Measurements from ENCODE around the gene TRIM31. TPM values are rescaled to one million over a fixed set of nuclear protein-coding genes. Genes with fewer than 3 reads are reported as not detected.

The TRIM31 gene
- total and polyA plus RNA-seq, 2 of the 4 experiments (the other 2 are of a cell fraction), result not detected

DNA sequence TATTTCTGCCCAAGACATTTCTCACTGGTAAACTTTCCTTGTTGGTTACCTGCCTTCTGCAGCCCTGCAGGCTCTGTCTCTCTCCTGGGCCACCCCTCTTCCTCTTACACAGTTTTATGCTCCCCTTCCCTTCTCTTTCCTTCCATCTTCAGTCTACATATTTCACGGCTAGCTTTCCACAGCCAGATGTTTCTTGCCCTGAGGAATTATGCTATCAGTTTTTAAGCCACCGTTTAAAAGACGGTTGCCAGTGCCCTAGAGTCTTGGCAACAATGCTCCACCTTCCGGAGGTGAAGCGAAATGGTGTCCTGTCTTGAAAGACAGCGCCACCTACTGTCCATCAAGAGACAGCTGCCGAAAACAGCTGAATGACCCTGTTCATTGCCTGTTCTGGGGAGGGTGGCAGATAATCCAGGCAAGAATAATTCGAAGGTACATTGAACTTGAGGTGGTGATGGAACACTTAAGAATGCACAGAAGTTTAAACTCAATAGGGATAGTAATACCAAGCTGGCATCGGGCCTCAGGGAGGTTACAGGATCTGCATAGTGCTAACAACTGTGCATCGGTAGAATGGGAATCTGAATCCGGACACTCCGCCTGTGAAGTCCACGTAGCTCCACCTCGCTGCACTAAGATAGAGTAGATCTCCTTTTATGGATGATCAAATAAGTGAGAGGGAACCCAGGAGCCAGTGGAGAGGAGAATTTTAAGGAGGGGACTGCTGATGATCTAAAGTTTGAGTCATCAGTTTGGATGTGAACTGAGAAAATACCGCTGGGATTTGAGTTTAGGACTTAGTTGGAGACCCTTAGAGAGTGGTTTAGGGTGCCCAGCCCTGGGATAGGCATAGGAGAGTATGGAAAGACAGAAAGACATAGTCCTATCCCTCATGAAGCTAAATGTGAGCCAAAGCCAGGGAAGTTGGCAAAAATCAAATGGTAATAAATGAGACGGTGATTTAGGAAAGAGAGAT lies 18.3 kb upstream of the TRIM31 start:
- DNase-seq, result peak; percentile 85
- dilution Hi-C loops (cut with HindIII; ENCODE audit: low sequenced_read_pairs, unreplicated experiment) (no loop called here), intact Hi-C loops (cut with micrococcal nuclease) (loop anchor here (1.0 to 2.0 kb wide), 4 partner anchors 28 to 426 kb away; partner anchors contain the start of gene PPP1R11), in situ Hi-C loops (cut with MboI; ENCODE audit: low sequenced_read_pairs) (loop anchor here (10.0 kb wide), 1 partner anchor 286 kb away; no protein-coding TSS in a partner anchor)
- no peak overlapping the region for H3K27ac ChIP-seq (ENCODE audit: insufficient read depth, low read length)
- H4K20me1 ChIP-seq (ENCODE audit: insufficient read depth, low read length), result no peaks in the 10 kb centered on the region
- CTCF ChIA-PET, result interaction anchor here (0.6 to 6.1 kb wide), 9 partner anchors 9 to 1659 kb away, joined by 3 to 54 read pairs (median 7); no protein-coding TSS in a partner anchor
- no peaks in the 10 kb centered on the region for H3K4me1 ChIP-seq (ENCODE audit: control insufficient read depth, insufficient read depth, low read length)
- no peak overlapping the region for H3K14ac ChIP-seq (replicated peaks; ENCODE audit: low read depth, low read length)
- H2AK5ac ChIP-seq (ENCODE audit: low read depth, low read length), result no peak overlapping the region
- peaks cover 48% of the 10 kb centered on the region for H3K27me3 ChIP-seq (ENCODE audit: control insufficient read depth, insufficient read depth, low read length)
- H4K91ac ChIP-seq (ENCODE audit: insufficient read depth, low read depth, low read length), result no peak overlapping the region
- BruUV-seq (replicated peaks), result no TSS peak
- WGBS, 2 experiments (ENCODE audit: extremely low coverage in 2 of 2, insufficient read length in 1 of 2), result 47% methylated on average over 8 of the region's 16 CpGs; no CpG with 5 or more reads in 1 of the 2 experiments
- H3K9me1 ChIP-seq (ENCODE audit: insufficient read depth, low read length), result no peaks in the 10 kb centered on the region
- no peak overlapping the region for H2AK9ac ChIP-seq (replicated peaks; ENCODE audit: low read depth, low read length, poor library complexity)
- ATAC-seq (ENCODE audit: low read depth), result peak; percentile 96
- no peaks in the 10 kb centered on the region for H3K9me3 ChIP-seq (ENCODE audit: control insufficient read depth, insufficient read depth, low read length)
- H4K8ac ChIP-seq (ENCODE audit: low read depth in 2 of 2, low read length in 2 of 2), result no peak overlapping the region
- H2AFZ ChIP-seq (replicated peaks; ENCODE audit: low read length, poor library complexity), result no peak overlapping the region
- no peak overlapping the region for H2BK120ac ChIP-seq (ENCODE audit: low read depth, low read length)
- H2BK15ac ChIP-seq (ENCODE audit: low read depth, low read length), result no peak overlapping the region
- H3K18ac ChIP-seq (ENCODE audit: low read depth, low read length), result no peak overlapping the region
- POLR2A ChIA-PET (ENCODE audit: unreplicated experiment), result no interaction called here
- H3K4ac ChIP-seq (ENCODE audit: low read depth, low read length), result no peak overlapping the region
- H4K5ac ChIP-seq (ENCODE audit: low read depth, low read length), result no peak overlapping the region
- H3K79me1 ChIP-seq (ENCODE audit: low read depth in 1 of 2, low read length in 2 of 2), result no peaks in the 10 kb centered on the region
- H3K9ac ChIP-seq (ENCODE audit: low read depth, low read length), result no peak overlapping the region
- no peak overlapping the region for H3K4me2 ChIP-seq (ENCODE audit: low read depth, low read length)
- no peaks in the 10 kb centered on the region for H3K36me3 ChIP-seq (ENCODE audit: control insufficient read depth, insufficient read depth, low read length)
- no peak overlapping the region for H2BK20ac ChIP-seq (ENCODE audit: low read depth, low read length)
- no peak overlapping the region for H3K56ac ChIP-seq (ENCODE audit: extremely low read depth, insufficient read depth, low read length)
- no peak overlapping the region for H3K23ac ChIP-seq (ENCODE audit: low read depth, low read length)
- no peak overlapping the region for H2BK5ac ChIP-seq (ENCODE audit: low read depth, low read length, poor library complexity, severe bottlenecking)
- H3K4me3 ChIP-seq (ENCODE audit: insufficient read depth, low read depth, low read length), result no peak overlapping the region
- TF ChIP-seq, protein P1, sequence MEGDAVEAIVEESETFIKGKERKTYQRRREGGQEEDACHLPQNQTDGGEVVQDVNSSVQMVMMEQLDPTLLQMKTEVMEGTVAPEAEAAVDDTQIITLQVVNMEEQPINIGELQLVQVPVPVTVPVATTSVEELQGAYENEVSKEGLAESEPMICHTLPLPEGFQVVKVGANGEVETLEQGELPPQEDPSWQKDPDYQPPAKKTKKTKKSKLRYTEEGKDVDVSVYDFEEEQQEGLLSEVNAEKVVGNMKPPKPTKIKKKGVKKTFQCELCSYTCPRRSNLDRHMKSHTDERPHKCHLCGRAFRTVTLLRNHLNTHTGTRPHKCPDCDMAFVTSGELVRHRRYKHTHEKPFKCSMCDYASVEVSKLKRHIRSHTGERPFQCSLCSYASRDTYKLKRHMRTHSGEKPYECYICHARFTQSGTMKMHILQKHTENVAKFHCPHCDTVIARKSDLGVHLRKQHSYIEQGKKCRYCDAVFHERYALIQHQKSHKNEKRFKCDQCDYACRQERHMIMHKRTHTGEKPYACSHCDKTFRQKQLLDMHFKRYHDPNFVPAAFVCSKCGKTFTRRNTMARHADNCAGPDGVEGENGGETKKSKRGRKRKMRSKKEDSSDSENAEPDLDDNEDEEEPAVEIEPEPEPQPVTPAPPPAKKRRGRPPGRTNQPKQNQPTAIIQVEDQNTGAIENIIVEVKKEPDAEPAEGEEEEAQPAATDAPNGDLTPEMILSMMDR (conservative IDR thresholded peaks at IDR 0.05; ENCODE audit: low read depth, low read length), result peak; percentile 99
- TF ChIP-seq BHLHE40 (IDR thresholded peaks at IDR 0.05; ENCODE audit: low read depth, low read length), result no peak
- no peak for TF ChIP-seq FOS (IDR thresholded peaks at IDR 0.05; ENCODE audit: low read depth, low read length)
- peak; percentile 90 for TF ChIP-seq SMC3 (IDR thresholded peaks at IDR 0.05; ENCODE audit: low read depth, low read length)
- no peak for TF ChIP-seq RCOR1 (IDR thresholded peaks at IDR 0.05; ENCODE audit: insufficient replicate concordance, low read length)
- no peak for TF ChIP-seq CEBPB (IDR thresholded peaks at IDR 0.05; ENCODE audit: low read depth, low read length)
- TF ChIP-seq, protein P2, sequence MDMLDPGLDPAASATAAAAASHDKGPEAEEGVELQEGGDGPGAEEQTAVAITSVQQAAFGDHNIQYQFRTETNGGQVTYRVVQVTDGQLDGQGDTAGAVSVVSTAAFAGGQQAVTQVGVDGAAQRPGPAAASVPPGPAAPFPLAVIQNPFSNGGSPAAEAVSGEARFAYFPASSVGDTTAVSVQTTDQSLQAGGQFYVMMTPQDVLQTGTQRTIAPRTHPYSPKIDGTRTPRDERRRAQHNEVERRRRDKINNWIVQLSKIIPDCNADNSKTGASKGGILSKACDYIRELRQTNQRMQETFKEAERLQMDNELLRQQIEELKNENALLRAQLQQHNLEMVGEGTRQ (IDR thresholded peaks at IDR 0.05; ENCODE audit: low read depth, low read length), result no peak
- no peak for TF ChIP-seq RFX5 (IDR thresholded peaks at IDR 0.05; ENCODE audit: low read depth, low read length)
- no peak for TF ChIP-seq MAFK (IDR thresholded peaks at IDR 0.05; ENCODE audit: low read depth, low read length)
- no peak for TF ChIP-seq POLR2A (IDR thresholded peaks at IDR 0.05; ENCODE audit: low read depth, low read length)
- TF ChIP-seq NFE2L2 (IDR thresholded peaks at IDR 0.05; ENCODE audit: low read depth, low read length), result no peak
- TF ChIP-seq, protein P3, sequence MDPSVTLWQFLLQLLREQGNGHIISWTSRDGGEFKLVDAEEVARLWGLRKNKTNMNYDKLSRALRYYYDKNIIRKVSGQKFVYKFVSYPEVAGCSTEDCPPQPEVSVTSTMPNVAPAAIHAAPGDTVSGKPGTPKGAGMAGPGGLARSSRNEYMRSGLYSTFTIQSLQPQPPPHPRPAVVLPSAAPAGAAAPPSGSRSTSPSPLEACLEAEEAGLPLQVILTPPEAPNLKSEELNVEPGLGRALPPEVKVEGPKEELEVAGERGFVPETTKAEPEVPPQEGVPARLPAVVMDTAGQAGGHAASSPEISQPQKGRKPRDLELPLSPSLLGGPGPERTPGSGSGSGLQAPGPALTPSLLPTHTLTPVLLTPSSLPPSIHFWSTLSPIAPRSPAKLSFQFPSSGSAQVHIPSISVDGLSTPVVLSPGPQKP (IDR thresholded peaks at IDR 0.05; ENCODE audit: borderline replicate concordance, low read depth, low read length), result no peak
- TF ChIP-seq CHD1 (IDR thresholded peaks at IDR 0.05; ENCODE audit: low read depth, low read length), result no peak
- TF ChIP-seq RAD21 (IDR thresholded peaks at IDR 0.05; ENCODE audit: low read length), result peak; percentile 81
